DOHH2 (cell line): ENCODE measurements around the gene MOSPD2.

ENCODE experiments used
- H3F3A ChIP-seq: fragments of 200-600 bp; sonication (generic), shearing (Covaris generic); 2 replicates; pipeline ENCODE4 v1.6.0; 2016; ENCODE audit warnings: antibody characterized with exemption, mild to moderate bottlenecking; ENCODE audit not compliant: control insufficient read depth, insufficient read depth
- H3K27ac ChIP-seq: fragments of 200-600 bp; sonication (generic); 2 replicates; pipeline ENCODE4 v1.5.1; 2014; ENCODE audit warnings: low read depth, mild to moderate bottlenecking, low read length, moderate library complexity
- H3K27me3 ChIP-seq: fragments of 200-600 bp; sonication (generic); 2 replicates; pipeline ENCODE4 v1.6.1; 2014; ENCODE audit warnings: mild to moderate bottlenecking, low read length, mixed read lengths; ENCODE audit not compliant: control insufficient read depth
- H3K36me3 ChIP-seq: fragments of 200-600 bp; sonication (generic); 2 replicates; pipeline ENCODE4 v1.6.1; 2014; ENCODE audit warnings: mild to moderate bottlenecking, low read length, moderate library complexity, mixed read lengths; ENCODE audit not compliant: control insufficient read depth
- H3K4me1 ChIP-seq: fragments of 200-600 bp; sonication (generic); 2 replicates; pipeline ENCODE4 v1.6.1; 2014; ENCODE audit warnings: mild to moderate bottlenecking, low read length, mixed read lengths; ENCODE audit not compliant: control insufficient read depth
- H3K4me2 ChIP-seq: fragments of 200-600 bp; sonication (generic); 2 replicates; pipeline ENCODE4 v1.6.0; 2014; ENCODE audit warnings: mild to moderate bottlenecking, low read length, moderate library complexity
- H3K4me3 ChIP-seq: fragments of 200-600 bp; sonication (generic); 2 replicates; pipeline ENCODE4 v1.5.1; 2014; ENCODE audit warnings: mild to moderate bottlenecking, low read length, mixed read lengths
- H3K79me2 ChIP-seq: fragments of 200-600 bp; sonication (generic); 2 replicates; pipeline ENCODE4 v1.6.1; 2014; ENCODE audit warnings: mild to moderate bottlenecking, low read length, mixed read lengths; ENCODE audit not compliant: control insufficient read depth
- H3K9me2 ChIP-seq: fragments of 200-600 bp; sonication (generic); replicated peaks from 2 replicates; pipeline ENCODE4 v1.6.1; 2014; ENCODE audit warnings: mild to moderate bottlenecking, low read length, mixed read lengths; ENCODE audit not compliant: control insufficient read depth
- H3K9me3 ChIP-seq: fragments of 200-600 bp; sonication (generic); 2 replicates; pipeline ENCODE4 v1.6.1; 2014; ENCODE audit warnings: antibody characterized with exemption, low read length, mixed read lengths; ENCODE audit not compliant: control insufficient read depth, insufficient read depth
- H4K20me1 ChIP-seq: fragments of 200-600 bp; sonication (generic); 2 replicates; pipeline ENCODE4 v1.6.0; 2014; ENCODE audit warnings: low read depth, mild to moderate bottlenecking, antibody characterized with exemption, low read length, moderate library complexity; ENCODE audit not compliant: control insufficient read depth, insufficient read depth
- CTCF ChIP-seq: fragments of 200-600 bp; sonication (generic); IDR thresholded peaks from one replicate; pipeline ENCODE4 v1.5.1; 2014; ENCODE audit warnings: antibody characterized with exemption, mild to moderate bottlenecking, low read depth, low read length; ENCODE audit not compliant: poor library complexity, severe bottlenecking
- EZH2phosphoT487 ChIP-seq: fragments of 200-600 bp; sonication (generic); IDR thresholded peaks from 2 replicates; pipeline ENCODE4 v1.6.1; 2017; ENCODE audit warnings: borderline replicate concordance, mild to moderate bottlenecking, antibody characterized with exemption, low read length, moderate library complexity, mixed read lengths

The MOSPD2 gene

GRCh38 chrX:14884714-14885113, 11.5 kb downstream of the MOSPD2 start:
- Histone ChIP-seq H3K4me3 (no peak overlapping the region), H3K79me2 (no peaks in the 10 kb centered on the region), H3K4me2 (no peak overlapping the region), H3K27me3 (no peaks in the 10 kb centered on the region), H3F3A (no peaks in the 10 kb centered on the region), H3K36me3 (no peaks in the 10 kb centered on the region), H3K27ac (no peak overlapping the region), H3K9me2 (no peaks in the 10 kb centered on the region), H3K9me3 (no peaks in the 10 kb centered on the region), H4K20me1 (no peaks in the 10 kb centered on the region), H3K4me1 (no peaks in the 10 kb centered on the region)
- TF ChIP-seq CTCF, result no peak

GRCh38 chrX:14886252-14886651, 13.0 kb downstream of the MOSPD2 start:
- Histone ChIP-seq H3F3A (no peaks in the 10 kb centered on the region), H3K9me3 (no peaks in the 10 kb centered on the region), H3K36me3 (no peaks in the 10 kb centered on the region), H3K27me3 (no peaks in the 10 kb centered on the region), H3K27ac (no peak overlapping the region), H3K79me2 (no peaks in the 10 kb centered on the region), H3K4me1 (no peaks in the 10 kb centered on the region), H3K4me2 (no peak overlapping the region), H3K9me2 (no peaks in the 10 kb centered on the region), H3K4me3 (no peak overlapping the region), H4K20me1 (no peaks in the 10 kb centered on the region)
- TF ChIP-seq CTCF (no peak), EZH2phosphoT487 (no peak)

- no peak overlapping the region for H3K4me2 ChIP-seq
- TF ChIP-seq EZH2phosphoT487, result no peak
- no peak for TF ChIP-seq CTCF
- H3K27ac ChIP-seq, result no peak overlapping the region
- H3K36me3 ChIP-seq, result no peaks in the 10 kb centered on the region
- no peaks in the 10 kb centered on the region for H3K9me2 ChIP-seq
- no peaks in the 10 kb centered on the region for H3F3A ChIP-seq
- no peaks in the 10 kb centered on the region for H4K20me1 ChIP-seq
- H3K79me2 ChIP-seq, result no peaks in the 10 kb centered on the region
- H3K4me3 ChIP-seq, result no peak overlapping the region
- no peaks in the 10 kb centered on the region for H3K4me1 ChIP-seq
- H3K27me3 ChIP-seq, result no peaks in the 10 kb centered on the region
- H3K9me3 ChIP-seq, result no peaks in the 10 kb centered on the region
Observed at GRCh38 chrX:14896273-14896672, 23.1 kb downstream of the MOSPD2 start.

GRCh38 chrX:14897042-14897441, 23.8 kb downstream of the MOSPD2 start:
- Histone ChIP-seq H3K27me3 (no peaks in the 10 kb centered on the region), H3K9me3 (no peaks in the 10 kb centered on the region), H4K20me1 (no peaks in the 10 kb centered on the region), H3K4me3 (no peak overlapping the region), H3F3A (no peaks in the 10 kb centered on the region), H3K79me2 (no peaks in the 10 kb centered on the region), H3K27ac (no peak overlapping the region), H3K4me1 (no peaks in the 10 kb centered on the region), H3K9me2 (no peaks in the 10 kb centered on the region), H3K4me2 (no peak overlapping the region), H3K36me3 (no peaks in the 10 kb centered on the region)
- TF ChIP-seq CTCF, result no peak
- TF ChIP-seq EZH2phosphoT487, result no peak
